ENCODE data around the gene TBCD.

Gene TBCD

GRCh38 chr17:82861393-82861775, 109.5 kb downstream of the TBCD start:
- no peaks in the 10 kb centered on the region for H3K9me3 Mint-ChIP-seq
- H3K27me3 Mint-ChIP-seq (ENCODE audit: low read depth) = no peaks in the 10 kb centered on the region
- H3K27ac Mint-ChIP-seq = peak overlapping the region; percentile 55
- peak overlapping the region; percentile 58 for H3K4me3 Mint-ChIP-seq
- peaks cover 65% of the 10 kb centered on the region for H3K4me1 Mint-ChIP-seq (ENCODE audit: low read depth)
- H3K36me3 Mint-ChIP-seq (ENCODE audit: low read depth) = peaks cover 35% of the 10 kb centered on the region

- H3K4me1 Mint-ChIP-seq (ENCODE audit: low read depth) = peaks cover 66% of the 10 kb centered on the region
- H3K36me3 Mint-ChIP-seq (ENCODE audit: low read depth) = peaks cover 36% of the 10 kb centered on the region
- no peaks in the 10 kb centered on the region for H3K9me3 Mint-ChIP-seq
- H3K27ac Mint-ChIP-seq = peak overlapping the region; percentile 96
- H3K4me3 Mint-ChIP-seq = no peak overlapping the region
- H3K27me3 Mint-ChIP-seq (ENCODE audit: low read depth) = no peaks in the 10 kb centered on the region
Observed at GRCh38 chr17:82862191-82862590, 110.3 kb downstream of the TBCD start.

GRCh38 chr17:82862737-82863382, 111.0 kb downstream of the TBCD start:
- H3K4me3 Mint-ChIP-seq = peak overlapping the region; percentile 65
- H3K36me3 Mint-ChIP-seq (ENCODE audit: low read depth) = peaks cover 42% of the 10 kb centered on the region
- peaks cover 69% of the 10 kb centered on the region for H3K4me1 Mint-ChIP-seq (ENCODE audit: low read depth)
- H3K27ac Mint-ChIP-seq = peak overlapping the region; percentile 96
- no peaks in the 10 kb centered on the region for H3K9me3 Mint-ChIP-seq
- no peaks in the 10 kb centered on the region for H3K27me3 Mint-ChIP-seq (ENCODE audit: low read depth)

- peak overlapping the region; percentile 96 for H3K27ac Mint-ChIP-seq
- no peaks in the 10 kb centered on the region for H3K9me3 Mint-ChIP-seq
- peaks cover 68% of the 10 kb centered on the region for H3K4me1 Mint-ChIP-seq (ENCODE audit: low read depth)
- no peaks in the 10 kb centered on the region for H3K27me3 Mint-ChIP-seq (ENCODE audit: low read depth)
- peaks cover 41% of the 10 kb centered on the region for H3K36me3 Mint-ChIP-seq (ENCODE audit: low read depth)
- peak overlapping the region; percentile 81 for H3K4me3 Mint-ChIP-seq
Observed at GRCh38 chr17:82863383-82863940, 111.6 kb downstream of the TBCD start.

- Mint-ChIP-seq H3K4me1 (ENCODE audit: low read depth) (peaks cover 65% of the 10 kb centered on the region), H3K27ac (peak overlapping the region; percentile 96), H3K9me3 (no peaks in the 10 kb centered on the region)
Observed at GRCh38 chr17:82863941-82864712, 112.3 kb downstream of the TBCD start.

GRCh38 chr17:82864713-82865248, 112.9 kb downstream of the TBCD start:
- Mint-ChIP-seq H3K9me3 (no peaks in the 10 kb centered on the region), H3K4me1 (ENCODE audit: low read depth) (peaks cover 61% of the 10 kb centered on the region), H3K27me3 (ENCODE audit: low read depth) (no peaks in the 10 kb centered on the region), H3K4me3 (peak overlapping the region; percentile 81), H3K27ac (peak overlapping the region; percentile 96), H3K36me3 (ENCODE audit: low read depth) (peaks cover 37% of the 10 kb centered on the region)

More at GRCh38 chr17:82863941-82864712, 112.3 kb downstream of the TBCD start:
- no peaks in the 10 kb centered on the region for H3K27me3 Mint-ChIP-seq (ENCODE audit: low read depth)
- H3K4me3 Mint-ChIP-seq = peak overlapping the region; percentile 81
- peaks cover 39% of the 10 kb centered on the region for H3K36me3 Mint-ChIP-seq (ENCODE audit: low read depth)

- Mint-ChIP-seq H3K27ac (peak overlapping the region; percentile 9), H3K4me3 (no peak overlapping the region), H3K27me3 (ENCODE audit: low read depth) (no peaks in the 10 kb centered on the region), H3K36me3 (ENCODE audit: low read depth) (peaks cover 39% of the 10 kb centered on the region), H3K9me3 (no peaks in the 10 kb centered on the region), H3K4me1 (ENCODE audit: low read depth) (peaks cover 62% of the 10 kb centered on the region)
Observed at GRCh38 chr17:82865274-82865673, 113.4 kb downstream of the TBCD start.

GRCh38 chr17:82865774-82866395, 114.0 kb downstream of the TBCD start:
- Mint-ChIP-seq H3K27me3 (ENCODE audit: low read depth) (no peaks in the 10 kb centered on the region), H3K27ac (peak overlapping the region; percentile 65), H3K9me3 (no peaks in the 10 kb centered on the region), H3K36me3 (ENCODE audit: low read depth) (peaks cover 43% of the 10 kb centered on the region), H3K4me3 (peak overlapping the region; percentile 46), H3K4me1 (ENCODE audit: low read depth) (peaks cover 64% of the 10 kb centered on the region)

- Mint-ChIP-seq H3K27ac (no peak overlapping the region), H3K4me1 (ENCODE audit: low read depth) (peaks cover 64% of the 10 kb centered on the region), H3K4me3 (no peak overlapping the region), H3K36me3 (ENCODE audit: low read depth) (peaks cover 42% of the 10 kb centered on the region), H3K9me3 (no peaks in the 10 kb centered on the region), H3K27me3 (ENCODE audit: low read depth) (no peaks in the 10 kb centered on the region)
Observed at GRCh38 chr17:82866590-82867191, 114.8 kb downstream of the TBCD start.

GRCh38 chr17:82867763-82868325, 116.0 kb downstream of the TBCD start:
- no peak overlapping the region for H3K4me3 Mint-ChIP-seq
- no peak overlapping the region for H3K27ac Mint-ChIP-seq
- H3K4me1 Mint-ChIP-seq (ENCODE audit: low read depth) = peaks cover 61% of the 10 kb centered on the region

GRCh38 chr17:82868715-82869131, 116.9 kb downstream of the TBCD start:
- no peak overlapping the region for H3K27ac Mint-ChIP-seq
- no peaks in the 10 kb centered on the region for H3K9me3 Mint-ChIP-seq
- peaks cover 54% of the 10 kb centered on the region for H3K4me1 Mint-ChIP-seq (ENCODE audit: low read depth)
- H3K4me3 Mint-ChIP-seq = no peak overlapping the region
- no peaks in the 10 kb centered on the region for H3K27me3 Mint-ChIP-seq (ENCODE audit: low read depth)
- peaks cover 38% of the 10 kb centered on the region for H3K36me3 Mint-ChIP-seq (ENCODE audit: low read depth)

More at GRCh38 chr17:82867763-82868325, 116.0 kb downstream of the TBCD start:
- H3K9me3 Mint-ChIP-seq = no peaks in the 10 kb centered on the region
- H3K36me3 Mint-ChIP-seq (ENCODE audit: low read depth) = peaks cover 42% of the 10 kb centered on the region
- no peaks in the 10 kb centered on the region for H3K27me3 Mint-ChIP-seq (ENCODE audit: low read depth)

GRCh38 chr17:82869536-82869935, 117.7 kb downstream of the TBCD start:
- Mint-ChIP-seq H3K27me3 (ENCODE audit: low read depth) (no peaks in the 10 kb centered on the region), H3K36me3 (ENCODE audit: low read depth) (peaks cover 33% of the 10 kb centered on the region), H3K4me3 (no peak overlapping the region), H3K27ac (no peak overlapping the region), H3K4me1 (ENCODE audit: low read depth) (peaks cover 46% of the 10 kb centered on the region), H3K9me3 (no peaks in the 10 kb centered on the region)

- no peaks in the 10 kb centered on the region for H3K9me3 Mint-ChIP-seq
- peaks cover 33% of the 10 kb centered on the region for H3K36me3 Mint-ChIP-seq (ENCODE audit: low read depth)
- no peak overlapping the region for H3K4me3 Mint-ChIP-seq
- H3K27ac Mint-ChIP-seq = peak overlapping the region; percentile 14
- H3K27me3 Mint-ChIP-seq (ENCODE audit: low read depth) = no peaks in the 10 kb centered on the region
- peaks cover 44% of the 10 kb centered on the region for H3K4me1 Mint-ChIP-seq (ENCODE audit: low read depth)
Observed at GRCh38 chr17:82870091-82870491, 118.2 kb downstream of the TBCD start.

- Mint-ChIP-seq H3K27me3 (ENCODE audit: low read depth) (no peaks in the 10 kb centered on the region), H3K4me1 (ENCODE audit: low read depth) (peaks cover 41% of the 10 kb centered on the region), H3K9me3 (no peaks in the 10 kb centered on the region), H3K36me3 (ENCODE audit: low read depth) (peaks cover 33% of the 10 kb centered on the region), H3K4me3 (no peak overlapping the region), H3K27ac (peak overlapping the region; percentile 14)
Observed at GRCh38 chr17:82870541-82870940, 118.7 kb downstream of the TBCD start.
